Omental fat pad (tissue), 4 donors: ENCODE measurements around the gene NCOR2. TPM values are rescaled to one million over a fixed set of nuclear protein-coding genes. Genes with fewer than 3 reads are reported as not detected.

Experiments
- ATAC-seq: fragments of 150-250 bp; one replicate; pipeline ENCODE4 v1.9.1; 2016; ENCODE audit warnings: mild to moderate bottlenecking, moderate library complexity; ENCODE audit not compliant: low FRiP score
- DNase-seq: peaks from one replicate; pipeline ENCODE4 v3.0.0-alpha.2; 2019; ENCODE audit warnings: low spot score
- total RNA-seq, 4 donors: library from RNA; depleted of rRNA; stranded (reverse); fragments of >200 nt; gene quantifications; one replicate each; pipeline ENCODE4 v1.1.0, GENCODE V29; 2016
- TF ChIP-seq, protein P1 (sequence below), 3 donors: fragments of 450-650 bp; IDR thresholded peaks; one replicate each; pipeline ENCODE4 v1.5.1; 2016 to 2017; ENCODE audit warnings: antibody characterized with exemption in 3 of 3, mild to moderate bottlenecking in 3 of 3, moderate library complexity in 2 of 3

NCOR2 gene
- total RNA-seq, 4 donors from 2014 or later: 53.4 to 85.3 (median 71.9) TPM

DNA sequence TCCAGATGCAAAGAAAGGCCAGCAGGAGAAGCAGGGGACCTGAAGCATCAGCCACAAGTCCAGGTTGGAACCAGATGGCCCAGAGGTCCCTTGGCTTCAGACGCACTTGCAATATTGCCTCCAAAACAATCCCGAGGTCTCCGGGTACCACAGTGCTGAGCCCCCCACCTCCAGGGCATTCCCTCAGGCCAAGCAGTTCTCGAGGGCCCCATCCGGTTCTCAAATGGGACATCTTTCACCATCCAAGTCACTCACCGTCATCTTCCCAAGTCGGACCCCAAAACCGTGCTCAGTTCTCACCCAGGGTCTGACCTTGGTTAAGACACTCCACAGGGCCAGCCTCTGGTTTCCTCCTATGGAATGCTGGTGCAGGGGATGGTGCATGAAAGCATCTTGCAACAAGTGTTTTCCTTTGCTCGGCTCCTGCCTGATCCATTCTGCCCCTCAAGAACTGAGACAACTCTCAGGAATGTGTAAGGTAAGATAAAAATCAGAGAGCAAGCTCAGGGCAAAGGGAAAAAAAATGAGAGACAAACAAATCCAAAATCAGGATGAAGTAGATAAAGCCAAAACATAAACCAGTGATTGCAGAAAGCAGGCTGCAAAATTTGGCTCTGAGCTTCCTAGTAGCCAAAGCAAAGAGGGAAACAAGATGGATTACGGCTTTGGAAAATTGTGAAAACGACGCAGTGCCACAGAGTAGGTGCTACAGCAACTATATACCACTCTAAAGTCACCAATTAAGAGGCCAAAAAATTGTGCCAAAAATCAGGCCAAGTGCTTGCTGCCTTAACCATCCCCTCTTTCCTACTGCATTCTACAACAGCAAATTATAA lies 8.0 kb downstream of the NCOR2 start:
- TF ChIP-seq, protein P1, sequence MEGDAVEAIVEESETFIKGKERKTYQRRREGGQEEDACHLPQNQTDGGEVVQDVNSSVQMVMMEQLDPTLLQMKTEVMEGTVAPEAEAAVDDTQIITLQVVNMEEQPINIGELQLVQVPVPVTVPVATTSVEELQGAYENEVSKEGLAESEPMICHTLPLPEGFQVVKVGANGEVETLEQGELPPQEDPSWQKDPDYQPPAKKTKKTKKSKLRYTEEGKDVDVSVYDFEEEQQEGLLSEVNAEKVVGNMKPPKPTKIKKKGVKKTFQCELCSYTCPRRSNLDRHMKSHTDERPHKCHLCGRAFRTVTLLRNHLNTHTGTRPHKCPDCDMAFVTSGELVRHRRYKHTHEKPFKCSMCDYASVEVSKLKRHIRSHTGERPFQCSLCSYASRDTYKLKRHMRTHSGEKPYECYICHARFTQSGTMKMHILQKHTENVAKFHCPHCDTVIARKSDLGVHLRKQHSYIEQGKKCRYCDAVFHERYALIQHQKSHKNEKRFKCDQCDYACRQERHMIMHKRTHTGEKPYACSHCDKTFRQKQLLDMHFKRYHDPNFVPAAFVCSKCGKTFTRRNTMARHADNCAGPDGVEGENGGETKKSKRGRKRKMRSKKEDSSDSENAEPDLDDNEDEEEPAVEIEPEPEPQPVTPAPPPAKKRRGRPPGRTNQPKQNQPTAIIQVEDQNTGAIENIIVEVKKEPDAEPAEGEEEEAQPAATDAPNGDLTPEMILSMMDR (IDR thresholded peaks at IDR 0.05): no peak
- no peak for ATAC-seq
- no peak for DNase-seq

DNA sequence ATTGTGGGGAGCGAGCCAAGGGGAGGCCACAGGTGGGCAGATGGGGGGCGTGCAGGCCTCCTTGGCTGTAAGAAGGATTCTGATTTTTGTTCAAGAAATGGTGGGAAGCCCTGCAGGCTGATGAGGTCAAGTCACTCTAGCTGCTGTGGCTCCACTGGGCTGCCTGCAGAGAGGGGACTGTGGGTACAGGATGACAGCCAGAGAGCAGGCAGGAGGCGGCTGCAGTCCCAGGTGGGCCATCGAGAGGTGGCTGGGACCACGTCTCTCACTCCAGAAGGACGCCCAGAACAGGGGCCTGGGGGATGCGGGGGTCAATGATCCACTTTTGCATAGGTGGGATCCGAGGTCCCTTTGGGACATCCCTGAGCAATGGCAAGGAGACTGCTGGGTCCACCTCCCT lies 9.1 kb downstream of the NCOR2 start:
- TF ChIP-seq, protein P1 (IDR thresholded peaks at IDR 0.05): no peak
- ATAC-seq (no peak), DNase-seq (no peak)

DNA sequence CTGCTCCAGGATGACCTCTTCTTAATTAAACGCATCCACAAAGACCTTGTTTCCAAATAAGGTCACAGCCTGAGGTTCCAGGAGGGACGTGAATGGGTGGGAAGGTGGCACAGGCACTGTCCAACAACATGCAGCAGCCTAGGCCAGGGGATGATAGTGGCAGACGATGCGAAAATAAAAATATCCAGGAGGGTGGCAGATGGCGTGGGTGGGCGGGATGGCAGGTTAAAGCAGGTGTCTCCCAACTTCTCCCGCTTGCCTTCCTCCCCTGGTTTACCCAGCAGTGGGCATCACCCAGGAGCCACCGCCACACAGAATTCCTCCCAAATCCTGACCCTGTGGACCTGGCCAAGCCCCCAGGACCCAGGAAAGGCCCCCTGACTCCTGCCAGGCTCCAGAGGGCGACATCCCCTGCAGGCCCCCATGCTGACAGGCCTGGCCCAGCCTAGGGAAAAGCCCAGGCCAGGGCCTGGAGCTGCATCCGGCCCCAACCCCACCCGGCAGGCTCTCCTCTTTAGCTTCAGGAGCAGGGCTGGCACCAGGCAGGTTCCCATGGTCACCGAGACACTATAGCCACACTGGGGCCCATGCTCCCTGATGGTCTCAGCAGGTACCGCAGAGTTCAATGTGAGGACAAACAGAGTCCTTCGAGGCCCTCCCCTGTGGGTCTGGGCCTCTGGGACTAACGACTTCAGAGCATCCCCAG lies 9.7 kb downstream of the NCOR2 start:
- no peak for ATAC-seq
- DNase-seq: no peak
- TF ChIP-seq, protein P1 (IDR thresholded peaks at IDR 0.05): no peak

DNA sequence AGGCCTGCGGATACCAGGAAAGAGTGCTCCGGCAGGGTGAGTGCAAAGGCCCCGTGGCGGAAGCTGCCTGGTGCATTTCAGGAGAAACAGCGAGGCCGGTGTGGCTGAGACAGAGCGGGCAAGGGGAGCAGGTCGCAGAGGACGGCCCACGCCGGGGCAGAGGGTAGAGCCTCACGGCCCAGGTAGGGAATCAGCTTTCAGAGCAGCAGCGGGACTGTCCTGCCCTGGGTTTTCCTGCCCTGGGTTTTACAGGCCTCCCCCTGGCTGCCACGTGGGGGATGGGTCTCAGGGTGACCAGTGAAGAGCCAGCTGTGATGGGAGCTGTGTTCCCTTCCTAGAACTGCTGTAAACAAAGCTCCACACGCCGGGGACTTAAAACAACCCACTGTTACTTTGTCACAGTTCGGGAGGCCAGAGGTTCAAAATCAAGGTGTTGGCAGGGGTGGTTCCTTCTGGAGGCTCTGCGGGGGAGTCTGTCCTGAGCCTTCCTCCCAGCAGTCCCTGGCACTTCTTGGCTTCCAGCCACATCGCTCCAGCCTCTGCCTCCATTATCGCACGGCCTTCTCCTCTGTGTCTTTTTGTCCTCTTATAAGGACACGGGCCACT lies 10.4 kb downstream of the NCOR2 start:
- no peak for DNase-seq
- TF ChIP-seq, protein P1 (IDR thresholded peaks at IDR 0.05): no peak
- no peak for ATAC-seq

DNA sequence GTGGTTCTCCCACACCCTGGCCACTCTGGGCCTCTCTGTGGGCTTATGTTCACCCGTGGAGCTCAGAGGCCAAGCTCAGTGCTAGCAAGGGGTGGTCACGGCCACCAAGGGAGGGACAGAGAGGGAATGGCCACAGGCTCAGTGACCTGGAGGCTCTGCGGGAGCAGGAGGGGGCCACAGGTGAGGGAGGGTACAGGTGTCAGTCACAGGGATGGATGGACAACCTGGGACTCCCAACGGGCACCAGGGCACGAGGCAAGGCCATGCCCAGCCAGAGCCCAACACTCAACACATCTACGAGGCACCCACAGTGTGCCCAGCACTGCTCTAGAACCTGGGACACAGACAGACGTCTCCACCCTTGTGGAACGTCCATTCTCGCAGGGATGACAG lies 11.3 kb downstream of the NCOR2 start:
- DNase-seq (no peak), ATAC-seq (no peak)
- TF ChIP-seq, protein P1 (IDR thresholded peaks at IDR 0.05): no peak

DNA sequence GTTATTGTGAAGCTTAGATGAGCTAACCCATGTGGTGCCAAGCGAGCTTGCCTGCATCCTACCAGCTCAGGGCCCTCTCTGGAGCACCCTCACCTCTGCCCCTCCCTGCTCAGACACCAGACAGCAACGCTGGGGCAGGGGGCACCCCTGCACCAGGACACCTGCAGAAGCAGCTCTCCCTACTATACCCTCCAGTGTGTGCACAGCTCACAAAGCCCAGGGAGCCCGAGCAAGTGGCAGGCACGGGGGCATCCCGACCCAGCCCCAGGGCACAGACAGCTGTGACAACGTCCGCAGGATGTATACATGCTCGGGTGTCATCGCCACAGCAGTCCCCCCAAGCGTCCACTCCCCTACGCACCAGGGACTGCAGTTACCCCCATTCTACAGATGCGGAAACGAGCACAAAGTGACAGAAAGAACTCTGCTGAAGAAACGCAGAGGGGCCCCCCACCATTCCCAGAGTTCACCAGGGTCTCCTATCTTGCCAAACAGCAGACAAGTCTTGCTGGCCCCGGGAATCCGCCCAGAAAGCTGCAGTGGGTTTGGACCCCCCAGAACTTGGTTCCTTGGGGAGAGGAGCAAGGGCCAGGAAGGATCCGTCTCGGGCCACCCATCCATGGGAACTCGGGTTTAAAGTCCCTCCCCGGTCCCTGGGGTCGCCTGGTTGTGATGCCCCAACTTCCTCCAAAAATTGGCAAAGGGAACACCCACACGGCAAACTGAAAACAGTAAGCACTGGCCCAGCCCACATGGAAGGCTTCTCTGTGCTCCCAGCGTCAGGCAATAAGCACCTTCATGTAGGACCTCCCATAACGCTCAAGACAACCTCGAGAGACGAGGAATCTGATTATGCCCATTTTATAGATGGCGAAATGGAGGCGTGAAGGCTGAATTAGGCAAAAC lies 12.0 kb downstream of the NCOR2 start:
- no peak for ATAC-seq
- TF ChIP-seq, protein P1 (IDR thresholded peaks at IDR 0.05): no peak
- DNase-seq: no peak
